Measurements from ENCODE around the gene SNRNP70. TPM values are rescaled to one million over a fixed set of nuclear protein-coding genes. Genes with fewer than 3 reads are reported as not detected.
A peak's percentile ranks its signal among the peaks of the same experiment; 100 is the strongest.

The SNRNP70 gene
- polyA plus RNA-seq, 3 donors = 27.4 to 360 (median 40.4) TPM

DNA sequence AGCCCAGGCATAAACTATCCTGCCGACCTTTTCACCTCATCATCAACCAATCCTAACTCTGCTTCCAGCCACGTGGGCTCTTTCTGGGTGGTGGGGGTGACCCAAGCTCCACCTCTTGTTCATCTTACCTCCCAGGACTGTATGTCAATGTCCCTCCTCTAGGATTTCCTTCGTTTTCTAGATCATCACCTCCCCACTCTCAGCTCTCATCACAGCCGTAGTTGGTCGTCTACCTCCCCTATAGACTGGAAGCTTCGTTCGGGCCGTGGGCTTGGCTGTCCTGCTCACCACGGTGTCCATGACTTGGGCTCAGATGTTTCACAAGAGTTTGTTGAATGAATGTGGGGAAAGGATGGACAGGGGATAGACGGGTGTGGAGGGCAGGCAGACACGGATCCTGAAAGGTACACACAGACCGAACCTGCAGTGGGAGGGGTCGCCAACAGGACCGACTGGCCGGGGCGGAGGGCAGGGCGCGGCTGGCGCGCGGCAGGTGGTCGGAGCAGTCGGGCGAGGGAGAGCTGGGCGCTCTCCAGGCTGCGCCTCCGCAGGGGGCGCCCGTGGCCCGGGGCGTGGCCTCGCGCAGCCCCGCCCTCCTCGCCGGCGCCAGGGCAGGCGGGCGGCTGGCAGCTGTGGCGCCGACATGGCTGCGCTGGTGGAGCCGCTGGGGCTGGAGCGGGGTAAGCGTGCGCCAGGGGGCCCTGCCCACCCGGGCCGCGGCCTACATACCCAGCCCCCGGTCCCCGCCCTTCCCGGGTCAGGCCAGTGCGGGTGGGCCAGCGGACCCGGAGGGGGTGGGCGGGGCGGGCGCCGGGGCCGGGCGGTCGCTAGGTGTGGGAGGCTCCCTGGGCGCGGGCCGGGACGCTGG lies 28.7 kb downstream of the SNRNP70 start, which contains the start of gene LIN7B:
Gene LIN7B, plus strand, starts transcription at position 609 of the 868 bp plus-strand sequence. Its CDS starts 35 bp downstream, at position 644.
- intact Hi-C loops (cut with micrococcal nuclease) = loop anchor here in 1 of 2 donors (5.0 kb wide), 1 partner anchor 33 kb away; no protein-coding TSS in a partner anchor
- peak within 1 kb of the TSS; percentile 95 for H3K4me2 ChIP-seq (replicated peaks; ENCODE audit: extremely low read depth, low read length, poor library complexity, severe bottlenecking)

More for the DNA sequence above, 28.7 kb downstream of the SNRNP70 start, which contains the start of gene LIN7B:
- Histone ChIP-seq H3K9ac (ENCODE audit: insufficient read depth, low read length, poor library complexity, severe bottlenecking) (peak within 1 kb of the TSS; percentile 46), H3K79me2 (ENCODE audit: insufficient read depth, low read length) (no peaks in the 10 kb centered on the region), H3K9me3 (replicated peaks in 1 of 2; ENCODE audit: control insufficient read depth in 1 of 2, insufficient read depth in 1 of 2, low read length in 2 of 2) (no peaks in the 10 kb centered on the region), H3K36me3 (replicated peaks in 1 of 2; ENCODE audit: control insufficient read depth in 1 of 2, insufficient read depth in 2 of 2, low read length in 2 of 2) (peaks cover 2 to 5% of the 10 kb centered on the region in 2 donors), H4K20me1 (ENCODE audit: insufficient read depth, low read length) (peaks cover 3% of the 10 kb centered on the region), H3K4me1 (ENCODE audit: control insufficient read depth in 1 of 2, insufficient read depth in 2 of 2, low read length in 2 of 2) (peaks cover 35 to 45% of the 10 kb centered on the region in 2 donors), H3K4me3 (replicated peaks in 1 of 3; ENCODE audit: low read depth in 2 of 3, low read length in 3 of 3) (peak within 1 kb of the TSS; percentile 31 to 80 (median 55)), H3K27ac (ENCODE audit: low read depth in 1 of 2, low read length in 2 of 2) (no peak within 1 kb of the TSS), H3K27me3 (ENCODE audit: control insufficient read depth in 2 of 2, insufficient read depth in 2 of 2, low read length in 2 of 2) (no peaks in the 10 kb centered on the region), H2AFZ (ENCODE audit: insufficient read depth, low read depth, low read length, poor library complexity, severe bottlenecking) (peak within 1 kb of the TSS; percentile 90)
- under 1% methylated on average over 59 of the region's 66 CpGs for WGBS (ENCODE audit: insufficient coverage)
- peaks cover 7 to 11% (median 10%) of the 10 kb centered on the region in 3 donors for H3K27me3 Mint-ChIP-seq (ENCODE audit: low read depth in 3 of 3)
- H3K27ac Mint-ChIP-seq = peak within 1 kb of the TSS in 5 of 7 donors; percentile 38 to 65 (median 60)
- H3K9me3 Mint-ChIP-seq = peaks cover 3 to 8% (median 6%) of the 10 kb centered on the region in 7 donors
- peak within 1 kb of the TSS; percentile 79 to 82 for H3K4me3 Mint-ChIP-seq
- H3K36me3 Mint-ChIP-seq = peaks cover 4 to 10% of the 10 kb centered on the region in 2 donors
- peaks cover 39% of the 10 kb centered on the region for H3K4me1 Mint-ChIP-seq
- TF ChIP-seq, protein P1, sequence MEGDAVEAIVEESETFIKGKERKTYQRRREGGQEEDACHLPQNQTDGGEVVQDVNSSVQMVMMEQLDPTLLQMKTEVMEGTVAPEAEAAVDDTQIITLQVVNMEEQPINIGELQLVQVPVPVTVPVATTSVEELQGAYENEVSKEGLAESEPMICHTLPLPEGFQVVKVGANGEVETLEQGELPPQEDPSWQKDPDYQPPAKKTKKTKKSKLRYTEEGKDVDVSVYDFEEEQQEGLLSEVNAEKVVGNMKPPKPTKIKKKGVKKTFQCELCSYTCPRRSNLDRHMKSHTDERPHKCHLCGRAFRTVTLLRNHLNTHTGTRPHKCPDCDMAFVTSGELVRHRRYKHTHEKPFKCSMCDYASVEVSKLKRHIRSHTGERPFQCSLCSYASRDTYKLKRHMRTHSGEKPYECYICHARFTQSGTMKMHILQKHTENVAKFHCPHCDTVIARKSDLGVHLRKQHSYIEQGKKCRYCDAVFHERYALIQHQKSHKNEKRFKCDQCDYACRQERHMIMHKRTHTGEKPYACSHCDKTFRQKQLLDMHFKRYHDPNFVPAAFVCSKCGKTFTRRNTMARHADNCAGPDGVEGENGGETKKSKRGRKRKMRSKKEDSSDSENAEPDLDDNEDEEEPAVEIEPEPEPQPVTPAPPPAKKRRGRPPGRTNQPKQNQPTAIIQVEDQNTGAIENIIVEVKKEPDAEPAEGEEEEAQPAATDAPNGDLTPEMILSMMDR (IDR thresholded peaks at IDR 0.05) = peak; percentile 76
- DNase-seq = peak; percentile 40 to 64 (median 61)

Data from CD14-positive monocyte (primary cell).